PC-3 (cell line): ENCODE data around the gene REEP3.

Experiments
- CTCF ChIP-seq: fragments of 300-600 bp; sonication (generic); conservative IDR thresholded peaks from 2 replicates; pipeline ENCODE4 v1.5.1; 2017; ENCODE audit warnings: antibody characterized with exemption, low read depth, mild to moderate bottlenecking, low read length
- EZH2 ChIP-seq: fragments of 300-600 bp; sonication (generic); IDR thresholded peaks from one replicate; pipeline ENCODE4 v1.6.1; 2017; ENCODE audit warnings: antibody characterized with exemption, mild to moderate bottlenecking, low read length; ENCODE audit not compliant: unreplicated experiment

GRCh38 chr10:63563623-63564022, 42.4 kb downstream of the REEP3 start:
- TF ChIP-seq CTCF (no peak), EZH2 (no peak)
